ENCODE measurements around the gene ALPL. TPM values are rescaled to one million over a fixed set of nuclear protein-coding genes. Genes with fewer than 3 reads are reported as not detected.

ALPL gene
- total RNA-seq, 2 donors from 2014 or later, result 16.2 to 50.3 TPM

DNA sequence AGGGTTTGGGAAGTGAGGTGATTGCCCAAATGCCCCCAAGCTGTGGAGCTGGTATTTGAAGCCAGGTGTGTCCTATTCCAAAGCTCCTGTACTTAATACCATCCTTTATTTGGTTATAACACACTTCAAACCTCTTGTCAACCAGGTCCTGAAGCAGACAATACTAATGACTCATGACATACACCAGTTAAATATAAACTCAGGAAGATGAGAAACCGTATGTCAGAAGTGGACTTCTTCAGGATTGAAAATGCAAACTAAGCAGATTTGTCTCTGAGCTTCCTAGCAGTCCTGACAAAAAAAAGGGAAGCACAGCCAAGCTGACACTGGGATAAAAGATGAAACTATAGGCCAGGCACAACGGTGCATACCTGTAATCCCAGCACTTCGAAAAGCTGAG lies 70.6 kb downstream of the ALPL start:
- H3K36me3 ChIP-seq, result no peaks in the 10 kb centered on the region
- peaks cover 0 to 9% of the 10 kb centered on the region in 2 donors for H3K4me1 ChIP-seq
- TF ChIP-seq, protein P1, sequence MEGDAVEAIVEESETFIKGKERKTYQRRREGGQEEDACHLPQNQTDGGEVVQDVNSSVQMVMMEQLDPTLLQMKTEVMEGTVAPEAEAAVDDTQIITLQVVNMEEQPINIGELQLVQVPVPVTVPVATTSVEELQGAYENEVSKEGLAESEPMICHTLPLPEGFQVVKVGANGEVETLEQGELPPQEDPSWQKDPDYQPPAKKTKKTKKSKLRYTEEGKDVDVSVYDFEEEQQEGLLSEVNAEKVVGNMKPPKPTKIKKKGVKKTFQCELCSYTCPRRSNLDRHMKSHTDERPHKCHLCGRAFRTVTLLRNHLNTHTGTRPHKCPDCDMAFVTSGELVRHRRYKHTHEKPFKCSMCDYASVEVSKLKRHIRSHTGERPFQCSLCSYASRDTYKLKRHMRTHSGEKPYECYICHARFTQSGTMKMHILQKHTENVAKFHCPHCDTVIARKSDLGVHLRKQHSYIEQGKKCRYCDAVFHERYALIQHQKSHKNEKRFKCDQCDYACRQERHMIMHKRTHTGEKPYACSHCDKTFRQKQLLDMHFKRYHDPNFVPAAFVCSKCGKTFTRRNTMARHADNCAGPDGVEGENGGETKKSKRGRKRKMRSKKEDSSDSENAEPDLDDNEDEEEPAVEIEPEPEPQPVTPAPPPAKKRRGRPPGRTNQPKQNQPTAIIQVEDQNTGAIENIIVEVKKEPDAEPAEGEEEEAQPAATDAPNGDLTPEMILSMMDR (IDR thresholded peaks at IDR 0.05), result no peak
- H3K27ac ChIP-seq, result no peak overlapping the region
- H3K27me3 ChIP-seq, result no peaks in the 10 kb centered on the region
- no peak overlapping the region for H3K4me3 ChIP-seq
- H3K9me3 ChIP-seq, result no peaks in the 10 kb centered on the region
- no peak for DNase-seq (ENCODE audit: low spot score)

DNA sequence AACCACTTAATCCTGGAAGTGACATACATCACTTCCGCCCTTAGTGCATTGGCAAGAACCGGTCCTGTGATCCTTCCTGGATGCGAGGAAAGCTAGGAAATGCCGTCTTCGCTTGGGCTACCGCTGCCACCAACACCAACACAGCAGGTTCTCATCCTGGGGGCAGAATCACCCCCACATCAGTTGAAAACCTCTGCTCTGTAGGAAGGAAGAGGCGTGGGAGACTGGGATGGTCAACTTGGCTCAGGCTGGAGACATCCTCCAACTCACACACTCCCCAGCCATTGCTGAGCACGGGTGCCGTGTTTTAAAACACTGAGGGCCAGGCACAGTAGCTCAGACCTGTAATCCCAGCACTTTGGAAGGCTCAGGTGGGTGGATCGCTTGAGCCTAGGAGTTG lies 74.9 kb downstream of the ALPL start:
- Histone ChIP-seq H3K36me3 (no peaks in the 10 kb centered on the region), H3K27ac (no peak overlapping the region), H3K4me3 (no peak overlapping the region), H3K4me1 (peaks cover 0 to 18% of the 10 kb centered on the region in 2 donors), H3K27me3 (no peaks in the 10 kb centered on the region), H3K9me3 (no peaks in the 10 kb centered on the region)
- no peak for DNase-seq (ENCODE audit: low spot score)
- TF ChIP-seq, protein P1 (IDR thresholded peaks at IDR 0.05), result no peak

DNA sequence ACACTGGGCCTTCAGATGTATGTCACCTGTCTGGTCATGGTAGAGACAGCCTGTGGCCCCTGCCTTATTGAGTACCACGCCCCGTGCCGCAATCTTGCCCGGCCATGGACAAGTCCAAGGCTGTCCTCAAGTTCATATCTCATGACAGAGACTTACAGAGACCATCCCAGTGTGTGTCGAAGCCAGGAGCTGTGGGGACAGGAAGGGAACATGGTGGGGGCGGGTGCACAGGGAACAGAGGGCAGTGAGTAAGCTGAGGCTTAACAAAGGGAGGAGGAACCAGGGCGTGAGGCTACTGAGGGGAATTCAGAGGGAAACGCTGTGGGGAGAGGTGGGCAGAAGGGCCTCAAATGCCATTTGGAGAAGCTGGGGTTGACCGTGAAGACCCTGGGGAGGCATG lies 75.8 kb downstream of the ALPL start:
- Histone ChIP-seq H3K9me3 (no peaks in the 10 kb centered on the region), H3K4me1 (peaks cover 0 to 20% of the 10 kb centered on the region in 2 donors), H3K4me3 (no peak overlapping the region), H3K36me3 (no peaks in the 10 kb centered on the region), H3K27ac (no peak overlapping the region), H3K27me3 (no peaks in the 10 kb centered on the region)
- TF ChIP-seq, protein P1 (IDR thresholded peaks at IDR 0.05), result no peak
- no peak for DNase-seq (ENCODE audit: low spot score)

DNA sequence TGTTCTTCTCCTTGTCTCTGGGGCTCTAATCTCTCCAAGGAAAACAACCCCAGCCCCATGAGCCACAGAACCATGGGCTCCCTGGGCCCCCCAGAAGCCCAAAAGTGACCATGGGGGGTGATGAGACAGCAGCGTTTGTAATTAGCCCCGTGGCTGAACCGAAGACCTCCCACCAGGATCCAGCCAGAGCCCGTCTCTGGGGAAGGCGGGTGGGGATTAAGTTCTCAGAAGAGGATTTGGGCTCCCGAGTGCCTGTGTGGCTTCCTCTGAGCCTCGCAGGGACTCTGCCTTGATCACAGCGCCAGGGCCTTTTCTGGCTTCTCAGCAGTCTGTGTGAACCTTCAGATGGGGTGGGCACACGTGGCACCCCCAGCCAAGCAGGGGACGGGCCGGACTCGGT lies 77.0 kb downstream of the ALPL start:
- Histone ChIP-seq H3K36me3 (no peaks in the 10 kb centered on the region), H3K4me1 (peaks cover 0 to 24% of the 10 kb centered on the region in 2 donors), H3K27ac (no peak overlapping the region), H3K27me3 (no peaks in the 10 kb centered on the region), H3K9me3 (no peaks in the 10 kb centered on the region), H3K4me3 (no peak overlapping the region)
- DNase-seq (ENCODE audit: low spot score), result no peak
- TF ChIP-seq, protein P1 (IDR thresholded peaks at IDR 0.05), result no peak

DNA sequence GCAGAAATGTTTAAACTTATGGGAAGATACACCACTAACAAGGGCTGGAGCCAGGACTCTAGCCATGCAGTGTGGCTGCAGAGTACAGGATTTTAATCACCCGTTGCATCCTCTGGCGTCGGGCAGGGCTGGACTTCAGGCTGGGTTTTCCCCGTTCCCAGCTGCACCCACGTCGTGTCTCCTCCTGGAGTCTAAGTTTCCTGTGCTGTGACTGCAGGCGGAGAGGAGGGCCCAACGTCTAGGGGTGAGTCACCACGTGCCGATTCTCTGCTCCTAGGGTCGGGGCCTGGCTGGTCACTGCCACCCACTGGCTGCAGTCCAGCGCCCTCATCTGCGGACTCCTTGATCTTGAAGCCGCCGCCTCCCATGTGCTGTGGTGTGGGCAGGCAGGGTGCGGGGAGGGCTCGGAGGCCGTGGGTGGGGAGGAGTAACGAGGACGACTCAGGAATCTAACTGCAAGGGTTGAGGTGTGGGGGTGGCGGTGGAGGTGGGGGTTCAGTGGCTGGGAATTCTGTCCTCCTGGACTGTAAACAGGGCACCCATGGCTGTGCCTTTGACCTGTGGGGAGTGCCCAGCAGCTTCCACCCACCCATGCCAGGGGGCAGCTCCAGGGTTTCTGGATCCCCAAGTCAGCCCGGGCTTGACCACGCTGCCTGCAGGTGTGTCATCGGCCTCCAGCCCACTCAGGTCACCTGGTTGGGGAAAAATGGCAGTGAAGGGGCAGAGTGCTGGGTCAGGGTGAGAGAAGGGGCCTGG lies 77.8 kb downstream of the ALPL start:
- no peak overlapping the region for H3K4me3 ChIP-seq
- peak; percentile 65 for DNase-seq (ENCODE audit: low spot score)
- H3K27ac ChIP-seq, result no peak overlapping the region
- H3K27me3 ChIP-seq, result no peaks in the 10 kb centered on the region
- no peaks in the 10 kb centered on the region for H3K9me3 ChIP-seq
- H3K4me1 ChIP-seq, result peaks cover 0 to 24% of the 10 kb centered on the region in 2 donors
- no peaks in the 10 kb centered on the region for H3K36me3 ChIP-seq
- TF ChIP-seq, protein P1 (IDR thresholded peaks at IDR 0.05), result no peak

DNA sequence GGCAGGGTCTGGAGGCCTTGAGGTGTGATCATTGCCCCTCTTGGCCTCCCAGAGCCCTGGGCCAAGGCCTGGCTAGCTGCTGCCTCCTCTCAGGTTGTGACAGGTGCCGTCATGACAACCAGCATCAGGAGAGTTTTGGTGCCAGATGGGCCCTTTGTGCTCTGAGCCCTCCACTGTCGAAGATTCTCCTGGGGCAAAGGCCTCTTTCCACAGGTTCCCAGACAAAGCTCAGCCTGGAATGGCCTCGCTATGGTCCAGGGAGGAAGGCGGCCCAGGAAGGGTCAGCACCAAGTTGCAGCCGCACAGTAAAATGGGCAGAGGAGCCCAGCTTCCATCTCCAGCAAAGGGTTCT lies 78.4 kb downstream of the ALPL start:
- Histone ChIP-seq H3K27me3 (no peaks in the 10 kb centered on the region), H3K36me3 (no peaks in the 10 kb centered on the region), H3K9me3 (no peaks in the 10 kb centered on the region), H3K27ac (no peak overlapping the region), H3K4me3 (no peak overlapping the region), H3K4me1 (peaks cover 0 to 24% of the 10 kb centered on the region in 2 donors)
- no peak for DNase-seq (ENCODE audit: low spot score)
- TF ChIP-seq, protein P1 (IDR thresholded peaks at IDR 0.05), result no peak
